ENCODE data around the gene CTNNBL1. TPM values are rescaled to one million over a fixed set of nuclear protein-coding genes. Genes with fewer than 3 reads are reported as not detected.

Gene CTNNBL1
- total RNA-seq, 1 experiment from 2014 or later, result 55.4 TPM

DNA sequence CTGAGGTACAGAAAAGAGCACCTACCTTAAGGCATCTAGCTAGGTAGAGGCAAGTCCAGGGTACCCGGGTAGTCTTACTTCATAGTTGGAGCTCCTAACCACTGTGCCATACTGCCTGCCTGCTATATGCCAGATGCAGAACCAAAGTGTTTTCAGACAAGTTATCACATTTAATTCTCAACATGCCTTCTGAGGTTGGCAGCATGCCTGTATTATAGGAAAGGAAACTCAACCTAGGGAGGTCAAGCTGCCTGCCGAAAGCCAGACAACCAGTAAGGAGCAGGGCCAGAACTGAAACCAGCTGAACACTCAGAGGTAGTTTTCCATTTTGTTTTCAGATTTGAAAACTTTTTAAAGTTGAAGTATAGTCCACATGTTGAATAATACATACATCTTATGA is 5.4 kb downstream of the CTNNBL1 start (continued):
- no peak for TF ChIP-seq ZBTB33 (IDR thresholded peaks at IDR 0.05; ENCODE audit: extremely low read depth, insufficient replicate concordance, low read length)
- TF ChIP-seq EZH2phosphoT487 (IDR thresholded peaks at IDR 0.05; ENCODE audit: borderline replicate concordance), result no peak
- TF ChIP-seq FOSL1 (IDR thresholded peaks at IDR 0.05; ENCODE audit: low read depth), result no peak
- TF ChIP-seq JUND (IDR thresholded peaks at IDR 0.05), result no peak
- TF ChIP-seq EZH2 (IDR thresholded peaks at IDR 0.05), result no peak
- no peak for TF ChIP-seq EGR1 (IDR thresholded peaks at IDR 0.05; ENCODE audit: low read depth)
- TF ChIP-seq, protein P1, sequence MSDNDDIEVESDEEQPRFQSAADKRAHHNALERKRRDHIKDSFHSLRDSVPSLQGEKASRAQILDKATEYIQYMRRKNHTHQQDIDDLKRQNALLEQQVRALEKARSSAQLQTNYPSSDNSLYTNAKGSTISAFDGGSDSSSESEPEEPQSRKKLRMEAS (IDR thresholded peaks at IDR 0.05), result no peak
- TF ChIP-seq POLR2AphosphoS5 (IDR thresholded peaks at IDR 0.05; ENCODE audit: low read depth, low read length), result no peak
- no peak for TF ChIP-seq SP1 (IDR thresholded peaks at IDR 0.05; ENCODE audit: low read depth)
- no peak for TF ChIP-seq ZFX (IDR thresholded peaks at IDR 0.05)

- POLR2A ChIA-PET, result interaction anchor here (1.6 kb wide), 1 partner anchor 9 kb away, joined by 3 read pairs; no protein-coding TSS in a partner anchor
- CTCF ChIA-PET, result no interaction called here
Measured at GRCh38 chr20:37700301-37700700, 6.5 kb downstream of the CTNNBL1 start.

More at GRCh38 chr20:37700301-37700700, 6.5 kb downstream of the CTNNBL1 start:
- RAD21 ChIA-PET (ENCODE audit: low non-redundant PET in 1 of 2, low total read pairs in 2 of 2, uncharacterized antibody in 2 of 2, unreplicated experiment in 2 of 2), result no interaction called here
- ATAC-seq, result no peak
- intact Hi-C loops (cut with micrococcal nuclease), result no loop called here
- Histone ChIP-seq H3K27ac (ENCODE audit: low read depth, low read length) (no peak overlapping the region), H3K9me2 (ENCODE audit: insufficient read depth) (no peaks in the 10 kb centered on the region), H3K4me2 (ENCODE audit: low read length) (no peak overlapping the region), H2AFZ (ENCODE audit: low read depth, low read length, poor library complexity, severe bottlenecking) (no peak overlapping the region), H3K9me3 (ENCODE audit: control insufficient read depth in 1 of 2, insufficient read depth in 1 of 2, low read depth in 1 of 2, low read length in 2 of 2) (no peaks in the 10 kb centered on the region), H3K4me3 (replicated peaks in 1 of 2; ENCODE audit: low read depth in 1 of 2, low read length in 2 of 2) (no peak overlapping the region), H3K79me2 (ENCODE audit: insufficient read depth, low read length) (peaks cover 86% of the 10 kb centered on the region), H3K27me3 (ENCODE audit: insufficient read depth, low read length) (no peaks in the 10 kb centered on the region), H3K36me3 (ENCODE audit: control insufficient read depth in 1 of 2, insufficient read depth in 2 of 2, low read length in 2 of 2) (no peaks in the 10 kb centered on the region), H3K4me1 (ENCODE audit: control insufficient read depth in 1 of 2, insufficient read depth in 2 of 2, low read length in 2 of 2) (no peaks in the 10 kb centered on the region), H4K20me1 (ENCODE audit: insufficient read depth) (no peaks in the 10 kb centered on the region), H3K9ac (ENCODE audit: low read length) (no peak overlapping the region)
- TF ChIP-seq ZNF274 (IDR thresholded peaks at IDR 0.05; ENCODE audit: low read depth, low read length) (no peak), SRF (IDR thresholded peaks at IDR 0.05; ENCODE audit: low read depth) (no peak), POLR2AphosphoS5 (IDR thresholded peaks at IDR 0.05; ENCODE audit: low read depth, low read length) (no peak), EZH2phosphoT487 (IDR thresholded peaks at IDR 0.05; ENCODE audit: borderline replicate concordance) (no peak)
- TF ChIP-seq, protein P1 (IDR thresholded peaks at IDR 0.05), result no peak
- BruUV-seq (replicated peaks), result no TSS peak
- no peak for DNase-seq (ENCODE audit: low read depth, low spot score)

Measured in HCT116 (cell line).